Neutrophil (primary cell): ENCODE data around the gene ZNF620.

Source experiments
- H3K27ac ChIP-seq: fragments of 200-600 bp; sonication (generic); 2 replicates; pipeline ENCODE4 v1.5.1; 2016; ENCODE audit warnings: mild to moderate bottlenecking, moderate library complexity
- H3K27me3 ChIP-seq: fragments of 200-600 bp; sonication (generic); 2 replicates; pipeline ENCODE4 v1.6.0; 2016; ENCODE audit warnings: mild to moderate bottlenecking
- H3K36me3 ChIP-seq: fragments of 200-600 bp; sonication (generic); 2 replicates; pipeline ENCODE4 v1.5.1; 2017
- H3K4me1 ChIP-seq, 2 experiments: fragments of 200-600 bp in 1 of 2; sonication (generic) in 1 of 2; 1 replicate in 1 of 2; 2 replicates in 1 of 2; pipeline versions ENCODE4 v1.5.1 to v1.6.1; 2013 to 2016; ENCODE audit warnings: low read depth in 1 of 2, low read length in 1 of 2, mild to moderate bottlenecking in 1 of 2, moderate library complexity in 1 of 2; ENCODE audit not compliant: control insufficient read depth in 1 of 2, insufficient read depth in 1 of 2
- H3K4me3 ChIP-seq, 2 experiments: fragments of 200-600 bp in 1 of 2; sonication (generic) in 1 of 2; 1 replicate in 1 of 2; 2 replicates in 1 of 2; pipeline ENCODE4 v1.5.1; 2013 to 2016; ENCODE audit warnings: low read depth in 1 of 2, low read length in 1 of 2, mild to moderate bottlenecking in 1 of 2, moderate library complexity in 1 of 2
- H3K9me3 ChIP-seq: fragments of 200-600 bp; sonication (generic); 2 replicates; pipeline ENCODE4 v1.5.1; 2016
- TF ChIP-seq, protein P1 (sequence below): fragments of 200-600 bp; sonication (generic); IDR thresholded peaks from 2 replicates; pipeline ENCODE4 v1.5.1; 2016; ENCODE audit warnings: antibody characterized with exemption

The ZNF620 gene

GRCh38 chr3:40504636-40505430, 1.0 kb upstream of the ZNF620 start:
- Histone ChIP-seq H3K27me3 (no peaks in the 10 kb centered on the region), H3K4me3 (peak overlapping the region in 1 of 2 experiments; percentile 71), H3K4me1 (peaks cover 18 to 19% of the 10 kb centered on the region in 2 experiments), H3K27ac (no peak overlapping the region), H3K9me3 (no peaks in the 10 kb centered on the region), H3K36me3 (no peaks in the 10 kb centered on the region)
- TF ChIP-seq, protein P1, sequence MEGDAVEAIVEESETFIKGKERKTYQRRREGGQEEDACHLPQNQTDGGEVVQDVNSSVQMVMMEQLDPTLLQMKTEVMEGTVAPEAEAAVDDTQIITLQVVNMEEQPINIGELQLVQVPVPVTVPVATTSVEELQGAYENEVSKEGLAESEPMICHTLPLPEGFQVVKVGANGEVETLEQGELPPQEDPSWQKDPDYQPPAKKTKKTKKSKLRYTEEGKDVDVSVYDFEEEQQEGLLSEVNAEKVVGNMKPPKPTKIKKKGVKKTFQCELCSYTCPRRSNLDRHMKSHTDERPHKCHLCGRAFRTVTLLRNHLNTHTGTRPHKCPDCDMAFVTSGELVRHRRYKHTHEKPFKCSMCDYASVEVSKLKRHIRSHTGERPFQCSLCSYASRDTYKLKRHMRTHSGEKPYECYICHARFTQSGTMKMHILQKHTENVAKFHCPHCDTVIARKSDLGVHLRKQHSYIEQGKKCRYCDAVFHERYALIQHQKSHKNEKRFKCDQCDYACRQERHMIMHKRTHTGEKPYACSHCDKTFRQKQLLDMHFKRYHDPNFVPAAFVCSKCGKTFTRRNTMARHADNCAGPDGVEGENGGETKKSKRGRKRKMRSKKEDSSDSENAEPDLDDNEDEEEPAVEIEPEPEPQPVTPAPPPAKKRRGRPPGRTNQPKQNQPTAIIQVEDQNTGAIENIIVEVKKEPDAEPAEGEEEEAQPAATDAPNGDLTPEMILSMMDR, result no peak

GRCh38 chr3:40511031-40511718, 5.3 kb downstream of the ZNF620 start:
- Histone ChIP-seq H3K9me3 (no peaks in the 10 kb centered on the region), H3K4me3 (no peak overlapping the region), H3K27ac (no peak overlapping the region), H3K36me3 (peaks cover 8% of the 10 kb centered on the region), H3K27me3 (no peaks in the 10 kb centered on the region), H3K4me1 (peaks cover 3 to 4% of the 10 kb centered on the region in 2 experiments)
- TF ChIP-seq, protein P1, result no peak

- no peaks in the 10 kb centered on the region for H3K4me1 ChIP-seq
Measured at GRCh38 chr3:40516201-40516600, 10.4 kb downstream of the ZNF620 start.

GRCh38 chr3:40518067-40518466, 12.2 kb downstream of the ZNF620 start:
- TF ChIP-seq, protein P1, result no peak
- H3K4me3 ChIP-seq, result no peak overlapping the region
- H3K36me3 ChIP-seq, result peaks cover 12% of the 10 kb centered on the region
- no peaks in the 10 kb centered on the region for H3K27me3 ChIP-seq
- no peak overlapping the region for H3K27ac ChIP-seq
- H3K9me3 ChIP-seq, result no peaks in the 10 kb centered on the region
- H3K4me1 ChIP-seq, result no peaks in the 10 kb centered on the region

More at GRCh38 chr3:40516201-40516600, 10.4 kb downstream of the ZNF620 start:
- no peak overlapping the region for H3K27ac ChIP-seq
- H3K4me3 ChIP-seq, result no peak overlapping the region
- H3K27me3 ChIP-seq, result no peaks in the 10 kb centered on the region
- peaks cover 12% of the 10 kb centered on the region for H3K36me3 ChIP-seq
- H3K9me3 ChIP-seq, result no peaks in the 10 kb centered on the region
- TF ChIP-seq, protein P1, result no peak

DNA sequence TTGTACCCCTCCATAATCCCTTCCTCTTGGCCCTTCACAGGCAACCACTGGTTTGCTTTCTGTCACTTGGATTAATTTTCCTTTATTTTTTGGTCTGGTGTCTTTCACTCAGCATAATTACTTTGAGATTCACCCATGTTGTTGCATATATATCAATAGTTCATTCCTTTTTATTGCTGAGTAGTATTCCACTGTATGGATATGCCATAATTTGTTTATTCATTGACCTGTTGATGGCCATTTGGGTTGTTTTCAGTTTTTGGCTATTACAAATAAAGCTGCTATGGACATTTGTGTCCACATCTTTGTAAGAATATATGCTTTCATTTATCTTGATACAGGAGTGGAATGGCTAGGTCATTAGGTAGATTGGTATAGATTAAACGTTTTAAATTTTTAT, 13.0 kb downstream of the ZNF620 start:
- TF ChIP-seq, protein P1, result no peak
- peaks cover 0 to 2% of the 10 kb centered on the region in 2 experiments for H3K4me1 ChIP-seq
- H3K4me3 ChIP-seq, result no peak overlapping the region
- no peak overlapping the region for H3K27ac ChIP-seq
- no peaks in the 10 kb centered on the region for H3K27me3 ChIP-seq
- no peaks in the 10 kb centered on the region for H3K9me3 ChIP-seq
- H3K36me3 ChIP-seq, result peaks cover 12% of the 10 kb centered on the region
